ENCODE measurements around the gene AXIN1.

Gene AXIN1

GRCh38 chr16:311725-312124 lies 40.8 kb downstream of the AXIN1 start:
- H3K27me3 ChIP-seq (ENCODE audit: control insufficient read depth, insufficient read depth, low read length, poor library complexity, severe bottlenecking) = no peaks in the 10 kb centered on the region
- no peaks in the 10 kb centered on the region for H3K4me1 ChIP-seq (ENCODE audit: control insufficient read depth, insufficient read depth, low read length)
- no peaks in the 10 kb centered on the region for H3K9me3 ChIP-seq (ENCODE audit: control insufficient read depth, low read length)
- no peaks in the 10 kb centered on the region for H3K36me3 ChIP-seq (ENCODE audit: control insufficient read depth, insufficient read depth, low read length)
- no peak overlapping the region for H3K27ac ChIP-seq (ENCODE audit: insufficient read depth, low read depth, low read length, poor library complexity, severe bottlenecking)
- H3K4me3 ChIP-seq (ENCODE audit: insufficient read depth, low read depth, low read length) = no peak overlapping the region
- WGBS, 2 experiments = 96 to 97% methylated on average over 15 of the region's 15 CpGs

- no peaks in the 10 kb centered on the region for H3K4me1 ChIP-seq (ENCODE audit: control insufficient read depth, insufficient read depth, low read length)
- H3K9me3 ChIP-seq (ENCODE audit: control insufficient read depth, low read length) = no peaks in the 10 kb centered on the region
- no peak overlapping the region for H3K27ac ChIP-seq (ENCODE audit: insufficient read depth, low read depth, low read length, poor library complexity, severe bottlenecking)
- no peaks in the 10 kb centered on the region for H3K27me3 ChIP-seq (ENCODE audit: control insufficient read depth, insufficient read depth, low read length, poor library complexity, severe bottlenecking)
- no peaks in the 10 kb centered on the region for H3K36me3 ChIP-seq (ENCODE audit: control insufficient read depth, insufficient read depth, low read length)
- WGBS, 2 experiments = 84 to 85% methylated on average over 7 of the region's 7 CpGs
- no peak overlapping the region for H3K4me3 ChIP-seq (ENCODE audit: insufficient read depth, low read depth, low read length)
Measured at GRCh38 chr16:309476-309875, 43.0 kb downstream of the AXIN1 start.

- Histone ChIP-seq H3K4me1 (ENCODE audit: control insufficient read depth, insufficient read depth, low read length) (no peaks in the 10 kb centered on the region), H3K27me3 (ENCODE audit: control insufficient read depth, insufficient read depth, low read length, poor library complexity, severe bottlenecking) (no peaks in the 10 kb centered on the region), H3K4me3 (ENCODE audit: insufficient read depth, low read depth, low read length) (no peak overlapping the region), H3K27ac (ENCODE audit: insufficient read depth, low read depth, low read length, poor library complexity, severe bottlenecking) (no peak overlapping the region), H3K9me3 (ENCODE audit: control insufficient read depth, low read length) (no peaks in the 10 kb centered on the region), H3K36me3 (ENCODE audit: control insufficient read depth, insufficient read depth, low read length) (no peaks in the 10 kb centered on the region)
- WGBS, 2 experiments = 95% methylated on average over 21 of the region's 21 CpGs
Measured at GRCh38 chr16:307691-308312, 44.7 kb downstream of the AXIN1 start.

- WGBS, 2 experiments = 95% methylated on average over 17 of the region's 17 CpGs
- Histone ChIP-seq H3K4me3 (ENCODE audit: insufficient read depth, low read depth, low read length) (no peak overlapping the region), H3K4me1 (ENCODE audit: control insufficient read depth, insufficient read depth, low read length) (no peaks in the 10 kb centered on the region), H3K9me3 (ENCODE audit: control insufficient read depth, low read length) (no peaks in the 10 kb centered on the region), H3K27ac (ENCODE audit: insufficient read depth, low read depth, low read length, poor library complexity, severe bottlenecking) (no peak overlapping the region), H3K27me3 (ENCODE audit: control insufficient read depth, insufficient read depth, low read length, poor library complexity, severe bottlenecking) (no peaks in the 10 kb centered on the region), H3K36me3 (ENCODE audit: control insufficient read depth, insufficient read depth, low read length) (no peaks in the 10 kb centered on the region)
Measured at GRCh38 chr16:306911-307370, 45.6 kb downstream of the AXIN1 start.

GRCh38 chr16:305916-306626 lies 46.5 kb downstream of the AXIN1 start:
- Histone ChIP-seq H3K36me3 (ENCODE audit: control insufficient read depth, insufficient read depth, low read length) (no peaks in the 10 kb centered on the region), H3K4me3 (ENCODE audit: insufficient read depth, low read depth, low read length) (no peak overlapping the region), H3K27ac (ENCODE audit: insufficient read depth, low read depth, low read length, poor library complexity, severe bottlenecking) (no peak overlapping the region), H3K27me3 (ENCODE audit: control insufficient read depth, insufficient read depth, low read length, poor library complexity, severe bottlenecking) (no peaks in the 10 kb centered on the region), H3K4me1 (ENCODE audit: control insufficient read depth, insufficient read depth, low read length) (no peaks in the 10 kb centered on the region), H3K9me3 (ENCODE audit: control insufficient read depth, low read length) (no peaks in the 10 kb centered on the region)
- 96 to 97% methylated on average over 19 of the region's 19 CpGs for WGBS, 2 experiments

- Histone ChIP-seq H3K9me3 (ENCODE audit: control insufficient read depth, low read length) (no peaks in the 10 kb centered on the region), H3K27me3 (ENCODE audit: control insufficient read depth, insufficient read depth, low read length, poor library complexity, severe bottlenecking) (no peaks in the 10 kb centered on the region), H3K4me1 (ENCODE audit: control insufficient read depth, insufficient read depth, low read length) (no peaks in the 10 kb centered on the region), H3K36me3 (ENCODE audit: control insufficient read depth, insufficient read depth, low read length) (no peaks in the 10 kb centered on the region), H3K4me3 (ENCODE audit: insufficient read depth, low read depth, low read length) (no peak overlapping the region), H3K27ac (ENCODE audit: insufficient read depth, low read depth, low read length, poor library complexity, severe bottlenecking) (no peak overlapping the region)
- WGBS, 2 experiments = 94 to 95% methylated on average over 43 of the region's 43 CpGs
Measured at GRCh38 chr16:303760-304505, 48.6 kb downstream of the AXIN1 start.

- peaks cover 5% of the 10 kb centered on the region for H3K36me3 ChIP-seq (ENCODE audit: control insufficient read depth, insufficient read depth, low read length)
Measured at GRCh38 chr16:301950-302349, 50.6 kb downstream of the AXIN1 start.

GRCh38 chr16:301235-301634 lies 51.3 kb downstream of the AXIN1 start:
- no peak overlapping the region for H3K27ac ChIP-seq (ENCODE audit: insufficient read depth, low read depth, low read length, poor library complexity, severe bottlenecking)
- no peak overlapping the region for H3K4me3 ChIP-seq (ENCODE audit: insufficient read depth, low read depth, low read length)
- H3K27me3 ChIP-seq (ENCODE audit: control insufficient read depth, insufficient read depth, low read length, poor library complexity, severe bottlenecking) = no peaks in the 10 kb centered on the region
- 87 to 97% methylated on average over 6 of the region's 6 CpGs for WGBS, 2 experiments
- H3K4me1 ChIP-seq (ENCODE audit: control insufficient read depth, insufficient read depth, low read length) = no peaks in the 10 kb centered on the region
- no peaks in the 10 kb centered on the region for H3K9me3 ChIP-seq (ENCODE audit: control insufficient read depth, low read length)
- H3K36me3 ChIP-seq (ENCODE audit: control insufficient read depth, insufficient read depth, low read length) = peaks cover 5% of the 10 kb centered on the region

More at GRCh38 chr16:301950-302349, 50.6 kb downstream of the AXIN1 start:
- Histone ChIP-seq H3K9me3 (ENCODE audit: control insufficient read depth, low read length) (no peaks in the 10 kb centered on the region), H3K27ac (ENCODE audit: insufficient read depth, low read depth, low read length, poor library complexity, severe bottlenecking) (no peak overlapping the region), H3K4me1 (ENCODE audit: control insufficient read depth, insufficient read depth, low read length) (no peaks in the 10 kb centered on the region), H3K4me3 (ENCODE audit: insufficient read depth, low read depth, low read length) (no peak overlapping the region), H3K27me3 (ENCODE audit: control insufficient read depth, insufficient read depth, low read length, poor library complexity, severe bottlenecking) (no peaks in the 10 kb centered on the region)
- 96 to 98% methylated on average over 13 of the region's 13 CpGs for WGBS, 2 experiments

GRCh38 chr16:297832-298231 lies 54.7 kb downstream of the AXIN1 start:
- Histone ChIP-seq H3K4me1 (ENCODE audit: control insufficient read depth, insufficient read depth, low read length) (no peaks in the 10 kb centered on the region), H3K27ac (ENCODE audit: insufficient read depth, low read depth, low read length, poor library complexity, severe bottlenecking) (no peak overlapping the region), H3K36me3 (ENCODE audit: control insufficient read depth, insufficient read depth, low read length) (peaks cover 5% of the 10 kb centered on the region), H3K4me3 (ENCODE audit: insufficient read depth, low read depth, low read length) (no peak overlapping the region), H3K9me3 (ENCODE audit: control insufficient read depth, low read length) (no peaks in the 10 kb centered on the region), H3K27me3 (ENCODE audit: control insufficient read depth, insufficient read depth, low read length, poor library complexity, severe bottlenecking) (no peaks in the 10 kb centered on the region)
- 96 to 97% methylated on average over 32 of the region's 32 CpGs for WGBS, 2 experiments

- 94 to 95% methylated on average over 37 of the region's 37 CpGs for WGBS, 2 experiments
- H3K36me3 ChIP-seq (ENCODE audit: control insufficient read depth, insufficient read depth, low read length) = peaks cover 10% of the 10 kb centered on the region
Measured at GRCh38 chr16:296806-297510, 55.6 kb downstream of the AXIN1 start.

More at GRCh38 chr16:296806-297510, 55.6 kb downstream of the AXIN1 start:
- Histone ChIP-seq H3K27ac (ENCODE audit: insufficient read depth, low read depth, low read length, poor library complexity, severe bottlenecking) (no peak overlapping the region), H3K4me3 (ENCODE audit: insufficient read depth, low read depth, low read length) (no peak overlapping the region), H3K9me3 (ENCODE audit: control insufficient read depth, low read length) (no peaks in the 10 kb centered on the region), H3K4me1 (ENCODE audit: control insufficient read depth, insufficient read depth, low read length) (no peaks in the 10 kb centered on the region), H3K27me3 (ENCODE audit: control insufficient read depth, insufficient read depth, low read length, poor library complexity, severe bottlenecking) (no peaks in the 10 kb centered on the region)
